ENCODE measurements around the gene NMU.
"Not testable (repeated sequence)": the region's sequence is repeated elsewhere in the genome, so short reads cannot be mapped to it uniquely, and the experiment has no call there.

The NMU gene

GRCh38 chr4:55658657-55659056 is 22.6 kb upstream of the NMU start:
- H3K4me1 ChIP-seq (ENCODE audit: insufficient read depth, low read length), result no peaks in the 10 kb centered on the region
- no peak overlapping the region for H3K4me3 ChIP-seq (ENCODE audit: low read length)
- H2AFZ ChIP-seq (ENCODE audit: low read depth, low read length), result no peak overlapping the region
- H3K36me3 ChIP-seq (ENCODE audit: insufficient read depth, low read length), result no peaks in the 10 kb centered on the region
- H3K9me3 ChIP-seq (ENCODE audit: low read length), result no peaks in the 10 kb centered on the region
- no peaks in the 10 kb centered on the region for H3K27me3 ChIP-seq (ENCODE audit: insufficient read depth, low read length)

- Histone ChIP-seq H3K4me3 (ENCODE audit: low read length) (no peak overlapping the region), H3K4me1 (ENCODE audit: insufficient read depth, low read length) (no peaks in the 10 kb centered on the region), H2AFZ (ENCODE audit: low read depth, low read length) (no peak overlapping the region), H3K9me3 (ENCODE audit: low read length) (no peaks in the 10 kb centered on the region), H3K36me3 (ENCODE audit: insufficient read depth, low read length) (no peaks in the 10 kb centered on the region), H3K27me3 (ENCODE audit: insufficient read depth, low read length) (no peaks in the 10 kb centered on the region)
Observed at GRCh38 chr4:55654131-55654530, 18.0 kb upstream of the NMU start.

- Histone ChIP-seq H3K4me1 (ENCODE audit: insufficient read depth, low read length) (no peaks in the 10 kb centered on the region), H2AFZ (ENCODE audit: low read depth, low read length) (no peak overlapping the region), H3K27me3 (ENCODE audit: insufficient read depth, low read length) (no peaks in the 10 kb centered on the region), H3K4me3 (ENCODE audit: low read length) (no peak overlapping the region), H3K9me3 (ENCODE audit: low read length) (no peaks in the 10 kb centered on the region), H3K36me3 (ENCODE audit: insufficient read depth, low read length) (no peaks in the 10 kb centered on the region)
Observed at GRCh38 chr4:55650483-55650882, 14.4 kb upstream of the NMU start.

- Histone ChIP-seq H3K9me3 (ENCODE audit: low read length) (no peaks in the 10 kb centered on the region), H3K4me3 (ENCODE audit: low read length) (peak overlapping the region; percentile 69), H3K27me3 (ENCODE audit: insufficient read depth, low read length) (no peaks in the 10 kb centered on the region), H2AFZ (ENCODE audit: low read depth, low read length) (peak overlapping the region; percentile 38), H3K4me1 (ENCODE audit: insufficient read depth, low read length) (peaks cover 31% of the 10 kb centered on the region), H3K36me3 (ENCODE audit: insufficient read depth, low read length) (no peaks in the 10 kb centered on the region)
Observed at GRCh38 chr4:55637272-55637820, 1.2 kb upstream of the NMU start.

GRCh38 chr4:55636656-55636999 is 530 bp upstream of the NMU start:
- H3K4me3 ChIP-seq (ENCODE audit: low read length), result peak overlapping the region; percentile 69
- no peaks in the 10 kb centered on the region for H3K27me3 ChIP-seq (ENCODE audit: insufficient read depth, low read length)

GRCh38 chr4:55635282-55635681 is 816 bp downstream of the NMU start:
- peaks cover 31% of the 10 kb centered on the region for H3K4me1 ChIP-seq (ENCODE audit: insufficient read depth, low read length)
- H3K27me3 ChIP-seq (ENCODE audit: insufficient read depth, low read length), result no peaks in the 10 kb centered on the region
- H3K4me3 ChIP-seq (ENCODE audit: low read length), result peak overlapping the region; percentile 69
- peak overlapping the region; percentile 4 for H2AFZ ChIP-seq (ENCODE audit: low read depth, low read length)
- peaks cover under 1% of the 10 kb centered on the region for H3K36me3 ChIP-seq (ENCODE audit: insufficient read depth, low read length)
- H3K9me3 ChIP-seq (ENCODE audit: low read length), result no peaks in the 10 kb centered on the region

More at GRCh38 chr4:55636656-55636999, 530 bp upstream of the NMU start:
- peak overlapping the region; percentile 4 for H2AFZ ChIP-seq (ENCODE audit: low read depth, low read length)
- no peaks in the 10 kb centered on the region for H3K9me3 ChIP-seq (ENCODE audit: low read length)
- H3K4me1 ChIP-seq (ENCODE audit: insufficient read depth, low read length), result peaks cover 31% of the 10 kb centered on the region
- no peaks in the 10 kb centered on the region for H3K36me3 ChIP-seq (ENCODE audit: insufficient read depth, low read length)

GRCh38 chr4:55634417-55635128 is 1.5 kb downstream of the NMU start:
- no peaks in the 10 kb centered on the region for H3K9me3 ChIP-seq (ENCODE audit: low read length)
- H3K4me3 ChIP-seq (ENCODE audit: low read length), result peak overlapping the region; percentile 69
- peaks cover 31% of the 10 kb centered on the region for H3K4me1 ChIP-seq (ENCODE audit: insufficient read depth, low read length)
- peak overlapping the region; percentile 4 for H2AFZ ChIP-seq (ENCODE audit: low read depth, low read length)
- no peaks in the 10 kb centered on the region for H3K27me3 ChIP-seq (ENCODE audit: insufficient read depth, low read length)
- peaks cover 2% of the 10 kb centered on the region for H3K36me3 ChIP-seq (ENCODE audit: insufficient read depth, low read length)

- H3K27me3 ChIP-seq (ENCODE audit: insufficient read depth, low read length), result no peaks in the 10 kb centered on the region
- H3K4me1 ChIP-seq (ENCODE audit: insufficient read depth, low read length), result peaks cover 31% of the 10 kb centered on the region
- no peaks in the 10 kb centered on the region for H3K9me3 ChIP-seq (ENCODE audit: low read length)
- H3K36me3 ChIP-seq (ENCODE audit: insufficient read depth, low read length), result peaks cover 7% of the 10 kb centered on the region
- H2AFZ ChIP-seq (ENCODE audit: low read depth, low read length), result no peak overlapping the region
- peak overlapping the region; percentile 69 for H3K4me3 ChIP-seq (ENCODE audit: low read length)
Observed at GRCh38 chr4:55633903-55634302, 2.2 kb downstream of the NMU start.

- no peak overlapping the region for H3K4me3 ChIP-seq (ENCODE audit: low read length)
- H2AFZ ChIP-seq (ENCODE audit: low read depth, low read length), result no peak overlapping the region
- H3K27me3 ChIP-seq (ENCODE audit: insufficient read depth, low read length), result no peaks in the 10 kb centered on the region
- H3K4me1 ChIP-seq (ENCODE audit: insufficient read depth, low read length), result no peaks in the 10 kb centered on the region
- peaks cover 29% of the 10 kb centered on the region for H3K36me3 ChIP-seq (ENCODE audit: insufficient read depth, low read length)
- H3K9me3 ChIP-seq (ENCODE audit: low read length), result peaks cover 2% of the 10 kb centered on the region
Observed at GRCh38 chr4:55625835-55626234, 10.3 kb downstream of the NMU start.

GRCh38 chr4:55624063-55624462 is 12.0 kb downstream of the NMU start:
- H3K36me3 ChIP-seq (ENCODE audit: insufficient read depth, low read length), result peaks cover 23% of the 10 kb centered on the region
- not testable (repeated sequence) for H3K4me3 ChIP-seq (ENCODE audit: low read length); H2AFZ ChIP-seq (ENCODE audit: low read depth, low read length); H3K27me3 ChIP-seq (ENCODE audit: insufficient read depth, low read length); H3K9me3 ChIP-seq (ENCODE audit: low read length); H3K4me1 ChIP-seq (ENCODE audit: insufficient read depth, low read length)

- Histone ChIP-seq H2AFZ (ENCODE audit: low read depth, low read length) (no peak overlapping the region), H3K27me3 (ENCODE audit: insufficient read depth, low read length) (no peaks in the 10 kb centered on the region), H3K36me3 (ENCODE audit: insufficient read depth, low read length) (no peaks in the 10 kb centered on the region), H3K4me1 (ENCODE audit: insufficient read depth, low read length) (no peaks in the 10 kb centered on the region), H3K4me3 (ENCODE audit: low read length) (no peak overlapping the region), H3K9me3 (ENCODE audit: low read length) (no peaks in the 10 kb centered on the region)
Observed at GRCh38 chr4:55618546-55619143, 17.5 kb downstream of the NMU start.

- Histone ChIP-seq H3K36me3 (ENCODE audit: insufficient read depth, low read length) (peaks cover 2% of the 10 kb centered on the region), H3K27me3 (ENCODE audit: insufficient read depth, low read length) (no peaks in the 10 kb centered on the region), H2AFZ (ENCODE audit: low read depth, low read length) (no peak overlapping the region)
Observed at GRCh38 chr4:55617587-55618197, 18.4 kb downstream of the NMU start.

GRCh38 chr4:55615008-55615407 is 21.1 kb downstream of the NMU start:
- Histone ChIP-seq H2AFZ (ENCODE audit: low read depth, low read length) (no peak overlapping the region), H3K9me3 (ENCODE audit: low read length) (no peaks in the 10 kb centered on the region), H3K4me3 (ENCODE audit: low read length) (no peak overlapping the region), H3K4me1 (ENCODE audit: insufficient read depth, low read length) (peaks cover 2% of the 10 kb centered on the region), H3K27me3 (ENCODE audit: insufficient read depth, low read length) (no peaks in the 10 kb centered on the region), H3K36me3 (ENCODE audit: insufficient read depth, low read length) (peaks cover 9% of the 10 kb centered on the region)

More at GRCh38 chr4:55617587-55618197, 18.4 kb downstream of the NMU start:
- Histone ChIP-seq H3K4me1 (ENCODE audit: insufficient read depth, low read length) (no peaks in the 10 kb centered on the region), H3K9me3 (ENCODE audit: low read length) (no peaks in the 10 kb centered on the region), H3K4me3 (ENCODE audit: low read length) (no peak overlapping the region)
